Right ventricle myocardium inferior (tissue), 1 donor: ENCODE results near the gene CD177. TPM values are rescaled to one million over a fixed set of nuclear protein-coding genes. Genes with fewer than 3 reads are reported as not detected.

Experiments
- total RNA-seq: library from RNA; stranded (reverse); fragmentation: NEBNext Ultra II Directional; extraction: Animal tissue kit (Norgen Biotek cat#: 25700); gene quantifications from one replicate; pipeline ENCODE4 v1.2.1, GENCODE V29; 2021
- donor health status: DM: no; HTN: yes; CAD: no; lungs with severe emphysema.

Gene CD177
- total RNA-seq, 1 donor from 2014 or later, result 0.16 TPM

Other genes starting within 250 kb of the CD177 start
- gene PSG5, start 167.2 kb upstream of the CD177 start, total RNA-seq, result not detected
- gene PSG4, start 148.0 kb upstream of the CD177 start, total RNA-seq, result not detected
- gene PSG9, start 84.2 kb upstream of the CD177 start, total RNA-seq, result not detected
- gene TEX101, start 61.2 kb downstream of the CD177 start, total RNA-seq, result not detected
- gene LYPD3, start 111.9 kb downstream of the CD177 start, total RNA-seq, result 0.19 TPM
- gene PHLDB3, start 151.1 kb downstream of the CD177 start, total RNA-seq, result 5.7 TPM
- 15.2 TPM for gene ETHE1, start 173.5 kb downstream of the CD177 start, total RNA-seq
- gene ZNF575, start 179.5 kb downstream of the CD177 start, total RNA-seq, result 1.8 TPM
- 12.2 TPM for gene XRCC1, start 221.8 kb downstream of the CD177 start, total RNA-seq
- 2.2 TPM for gene PINLYP, start 222.1 kb downstream of the CD177 start, total RNA-seq
- 16.2 TPM for gene IRGQ, start 242.4 kb downstream of the CD177 start, total RNA-seq
- 9.3 TPM for gene ZNF576, start 242.9 kb downstream of the CD177 start, total RNA-seq